HG02970 (cell line): ENCODE data around the gene AMOTL1.

Source experiments
- ATAC-seq: cut with Tn5 transposase; IDR thresholded peaks from one replicate; pipeline ENCODE4 v1.9.1; 2021; ENCODE audit warnings: mild to moderate bottlenecking, moderate library complexity, moderate number of reproducible peaks; ENCODE audit not compliant: unreplicated experiment, low FRiP score

Gene AMOTL1

DNA sequence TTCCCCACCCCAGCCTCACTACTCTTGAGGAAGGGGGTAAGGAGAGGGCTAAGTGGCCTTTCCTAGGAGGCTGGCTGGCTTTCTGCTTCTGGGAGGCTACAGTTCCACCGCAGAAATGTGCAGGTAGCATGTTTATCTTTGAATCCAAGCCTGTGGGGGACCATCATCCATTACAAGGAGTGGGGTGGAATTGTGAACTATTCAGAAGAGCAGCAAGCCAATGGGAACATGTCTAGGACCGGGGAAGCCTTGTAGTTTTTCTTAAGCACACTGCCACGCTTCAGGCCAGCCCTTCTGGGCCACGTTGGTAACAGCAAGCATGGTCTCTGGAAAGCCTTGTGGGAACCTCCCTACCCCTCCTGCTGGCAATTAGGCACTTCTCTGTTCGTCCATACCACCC, 100.3 kb downstream of the AMOTL1 start:
- ATAC-seq = no peak

DNA sequence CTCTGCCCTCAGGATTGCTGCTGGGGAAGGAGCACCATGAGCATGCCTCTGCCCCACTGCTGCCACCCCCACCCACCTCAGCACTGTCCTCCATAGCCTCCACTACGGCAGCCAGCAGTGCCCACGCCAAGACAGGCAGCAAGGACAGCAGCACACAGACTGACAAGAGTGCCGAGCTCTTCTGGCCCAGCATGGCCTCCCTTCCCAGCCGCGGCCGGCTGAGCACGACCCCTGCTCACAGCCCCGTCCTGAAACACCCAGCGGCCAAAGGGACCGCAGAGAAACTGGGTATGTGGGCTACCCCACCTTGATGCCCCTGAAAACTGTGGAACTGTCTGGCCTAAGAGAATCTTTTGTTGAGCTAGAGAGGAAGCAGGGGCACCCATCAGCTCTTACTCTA, 101.0 kb downstream of the AMOTL1 start:
- no peak for ATAC-seq

DNA sequence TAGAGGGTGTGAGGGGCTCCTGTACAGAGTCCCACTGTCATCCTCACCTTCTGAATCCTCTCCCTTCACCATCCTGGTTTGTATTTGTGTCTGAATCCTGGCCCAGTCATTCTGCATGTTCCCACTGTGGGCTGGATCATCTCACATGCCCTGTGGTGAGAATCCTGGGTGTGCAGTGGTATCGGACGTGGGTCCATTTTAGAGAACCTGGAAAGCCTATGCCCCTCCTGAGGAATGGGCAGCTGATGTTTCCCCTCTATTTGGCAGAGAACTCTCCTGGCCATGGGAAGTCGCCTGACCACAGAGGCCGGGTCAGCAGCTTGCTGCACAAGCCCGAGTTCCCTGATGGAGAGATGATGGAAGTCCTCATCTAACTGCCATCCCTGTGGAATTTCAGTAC, 102.3 kb downstream of the AMOTL1 start:
- ATAC-seq = no peak

DNA sequence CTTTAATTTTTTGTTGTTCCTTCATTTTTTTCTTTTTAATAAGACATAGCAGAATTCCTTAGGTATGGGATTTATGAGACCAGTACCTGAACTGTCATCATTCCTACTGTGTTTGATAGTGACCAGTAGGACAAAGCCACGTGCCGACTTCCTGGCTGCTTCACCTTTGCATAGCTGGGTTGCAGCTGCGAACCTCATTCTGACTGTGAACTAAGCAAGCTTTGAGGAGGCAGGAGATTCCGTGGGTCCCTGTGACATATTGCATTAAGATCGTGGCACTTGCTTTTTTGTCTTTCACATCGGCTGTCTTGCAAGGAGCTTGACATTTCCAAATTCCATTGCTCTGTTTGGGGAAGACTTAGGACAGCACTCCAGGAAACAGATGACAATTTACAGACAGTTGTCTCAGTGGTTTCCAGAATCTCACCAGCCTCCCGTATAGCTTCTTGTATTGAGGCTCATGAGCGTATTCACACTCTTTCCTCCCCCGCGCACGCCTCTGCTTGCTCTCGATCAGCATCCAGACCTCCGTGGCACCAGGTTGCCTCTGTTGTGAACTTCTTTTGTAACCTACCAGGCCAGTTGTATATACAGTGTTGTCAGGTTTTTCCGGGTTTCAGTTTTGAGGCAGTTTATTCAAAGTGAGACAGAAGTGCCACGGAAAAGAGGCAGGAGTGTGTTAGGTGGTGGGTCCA, 103.5 kb downstream of the AMOTL1 start:
- ATAC-seq = no peak

DNA sequence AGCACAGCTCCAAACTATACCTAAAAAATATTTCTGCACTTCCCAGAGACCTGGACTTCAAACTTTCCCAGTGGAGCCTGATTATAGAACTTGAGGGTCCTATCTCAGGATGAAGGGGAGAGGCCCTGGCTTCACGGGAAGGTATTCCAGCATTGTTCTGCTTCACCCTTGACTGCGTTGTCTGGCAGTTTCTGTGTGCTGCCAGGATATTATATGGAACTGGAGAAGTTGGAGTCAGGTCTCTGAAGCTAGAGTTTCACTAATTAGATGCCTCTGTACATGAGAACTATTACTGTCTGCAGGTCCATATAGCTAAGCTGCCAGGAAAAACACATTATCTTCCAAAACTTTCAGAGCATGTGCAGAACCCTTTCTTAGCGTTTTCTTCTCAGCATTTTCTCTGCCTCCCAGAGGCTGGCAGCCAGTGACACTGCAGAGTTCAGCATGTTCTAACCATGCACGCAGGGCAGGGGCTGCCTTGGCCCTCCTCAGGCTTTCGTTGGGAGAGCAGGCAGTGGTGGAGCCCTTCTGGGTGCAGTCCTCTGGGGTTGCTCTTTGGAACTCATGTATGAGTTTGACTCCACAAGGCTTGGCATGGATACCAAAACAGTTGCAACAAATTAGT, 105.9 kb downstream of the AMOTL1 start:
- no peak for ATAC-seq

DNA sequence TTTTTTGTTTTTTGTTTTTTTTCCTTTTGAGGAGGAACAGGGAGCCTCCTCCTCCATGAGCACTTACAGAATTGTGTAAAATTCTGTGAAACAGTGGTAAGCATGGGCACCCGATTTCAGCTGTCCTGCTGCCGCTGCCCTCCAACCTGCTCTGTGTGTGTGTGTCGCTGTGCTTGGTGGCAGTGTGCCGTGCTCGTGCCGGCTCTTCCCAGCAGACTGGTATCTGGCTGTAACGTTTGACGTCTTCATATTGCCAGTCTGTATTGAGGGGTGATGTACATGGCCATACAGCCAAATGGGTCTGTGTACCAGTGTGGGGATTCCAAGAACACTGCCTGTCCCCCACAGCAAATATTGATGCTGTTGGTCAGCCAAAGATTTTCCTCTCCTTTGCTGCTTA, 108.1 kb downstream of the AMOTL1 start:
- ATAC-seq = no peak

DNA sequence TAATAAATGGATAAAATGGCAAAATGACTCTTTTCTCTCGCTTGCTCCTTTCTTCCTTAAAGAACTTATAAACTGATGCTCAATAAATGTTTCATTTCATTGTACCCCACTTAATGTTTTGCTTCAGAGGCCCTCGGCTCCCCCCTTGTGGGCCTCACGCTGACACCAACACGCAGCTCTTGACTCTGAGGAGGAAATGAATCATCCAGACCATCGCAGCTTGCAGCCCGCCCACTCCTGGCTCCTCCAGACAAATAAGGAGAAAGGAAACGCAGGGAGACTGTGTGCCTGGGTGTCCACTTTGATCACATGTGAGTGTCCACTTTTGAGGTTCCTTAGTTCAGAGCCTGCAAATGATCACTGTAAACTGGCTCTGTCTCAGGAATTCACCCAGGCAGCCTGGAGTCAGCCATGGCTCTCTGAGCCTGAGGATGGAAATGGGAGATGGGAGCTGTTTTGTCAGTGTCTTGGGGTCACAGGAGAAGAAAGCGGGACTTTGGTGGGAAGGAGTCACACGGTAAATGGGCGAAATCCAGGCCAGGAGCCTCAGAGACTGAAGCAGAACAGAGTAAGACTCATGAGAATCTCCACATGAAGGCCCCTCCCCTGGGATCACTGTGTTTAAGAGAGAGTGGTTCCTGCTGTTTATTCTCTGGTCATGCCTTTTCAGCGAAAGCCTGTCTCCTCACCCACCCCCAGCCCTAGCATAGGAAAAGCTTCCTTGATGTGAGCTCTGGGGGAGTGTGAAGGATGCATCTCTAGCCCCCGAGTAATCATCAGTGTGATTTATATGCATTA, 108.7 kb downstream of the AMOTL1 start:
- ATAC-seq = no peak

DNA sequence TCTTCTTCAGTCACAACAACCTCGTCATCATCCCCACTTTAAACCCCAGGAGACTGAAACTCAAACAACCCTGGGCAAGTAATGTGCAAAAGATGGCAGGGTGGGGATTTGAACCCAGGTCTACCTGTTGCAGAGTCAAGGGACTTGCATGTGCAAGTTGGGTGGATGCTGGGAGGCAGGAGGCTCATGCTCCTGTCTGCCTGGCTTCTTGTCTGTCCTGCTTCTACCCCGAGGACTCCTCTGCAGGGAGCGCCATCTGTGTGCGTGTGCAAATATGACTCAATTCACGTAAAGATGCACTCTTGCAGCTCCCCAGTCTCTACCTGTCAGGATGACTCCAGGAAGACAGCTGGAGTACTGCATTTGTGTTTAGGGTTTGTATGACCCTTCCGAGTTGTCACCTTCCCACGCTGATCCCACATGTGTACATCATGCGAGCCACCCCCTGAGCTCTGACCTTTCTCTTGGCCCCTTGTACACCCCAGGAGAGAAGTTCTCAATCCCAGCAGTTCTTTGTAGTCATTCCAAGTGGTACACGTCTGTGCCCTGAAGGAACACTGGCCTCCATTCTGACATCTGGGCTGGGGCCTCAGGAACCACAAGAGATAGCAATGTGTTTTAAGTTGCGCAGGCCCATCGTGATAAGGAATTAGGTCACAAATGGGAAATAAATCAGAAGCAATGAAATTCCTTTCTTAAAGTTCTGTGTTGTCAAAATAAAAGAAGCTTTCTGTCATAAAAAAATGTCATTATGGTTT, 109.5 kb downstream of the AMOTL1 start:
- no peak for ATAC-seq

DNA sequence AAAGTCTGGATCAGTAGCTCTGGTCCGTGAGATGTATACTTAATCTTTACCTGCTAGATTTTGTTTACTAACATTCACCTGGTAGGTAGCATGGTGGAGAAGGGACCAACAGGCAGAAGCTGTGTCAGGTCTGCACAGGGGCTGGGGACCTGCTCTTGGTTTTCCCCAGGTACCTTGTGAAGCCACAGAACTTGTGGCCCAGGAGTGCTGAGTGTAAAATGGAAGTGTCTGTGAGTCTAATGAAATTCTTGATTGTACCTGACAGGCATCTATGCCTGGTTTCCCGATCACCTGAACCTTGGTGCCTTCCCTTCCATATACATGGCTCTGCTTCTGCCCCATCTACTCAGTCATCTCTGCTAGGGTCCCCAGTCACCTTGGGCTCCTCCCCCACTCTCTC, 110.8 kb downstream of the AMOTL1 start:
- no peak for ATAC-seq

DNA sequence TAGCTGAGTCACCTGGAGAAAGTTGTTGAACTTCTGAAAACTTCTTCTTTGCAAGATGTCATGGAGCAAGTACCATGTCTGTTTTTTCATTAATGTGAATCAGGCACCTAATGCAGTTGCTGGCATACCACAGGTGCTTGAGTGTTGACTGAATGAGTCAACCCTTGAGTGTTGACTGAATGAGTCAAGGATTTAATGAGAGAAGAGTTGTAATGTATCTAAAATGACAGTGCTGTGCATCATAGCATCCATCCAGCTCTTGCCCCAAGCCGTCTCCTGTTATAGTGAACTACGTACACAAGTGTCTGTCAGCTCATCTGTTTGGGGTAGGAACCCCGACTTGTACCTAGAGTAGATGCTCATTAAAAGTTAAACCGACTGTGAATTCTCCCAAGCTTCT, 112.1 kb downstream of the AMOTL1 start:
- ATAC-seq = no peak

DNA sequence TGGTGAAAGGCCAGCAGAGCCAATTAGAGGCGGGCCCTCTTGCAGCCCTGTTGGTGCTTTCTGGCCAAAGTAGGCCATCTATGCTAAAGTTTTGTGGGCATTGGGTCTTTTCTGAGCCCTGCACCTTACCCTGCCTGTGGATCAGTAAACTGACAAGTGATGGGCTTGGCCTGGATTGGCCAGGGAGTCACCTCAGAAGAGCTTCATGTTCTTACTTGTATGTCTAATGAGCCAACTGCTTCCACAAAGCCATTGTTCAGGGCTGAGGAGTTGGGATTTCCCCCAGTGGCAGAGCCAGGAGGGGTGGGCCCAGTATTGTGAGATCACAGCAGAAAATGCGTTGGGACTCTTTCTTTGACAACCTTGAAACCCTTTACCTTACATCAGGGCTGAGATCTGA, 114.8 kb downstream of the AMOTL1 start:
- ATAC-seq = no peak

DNA sequence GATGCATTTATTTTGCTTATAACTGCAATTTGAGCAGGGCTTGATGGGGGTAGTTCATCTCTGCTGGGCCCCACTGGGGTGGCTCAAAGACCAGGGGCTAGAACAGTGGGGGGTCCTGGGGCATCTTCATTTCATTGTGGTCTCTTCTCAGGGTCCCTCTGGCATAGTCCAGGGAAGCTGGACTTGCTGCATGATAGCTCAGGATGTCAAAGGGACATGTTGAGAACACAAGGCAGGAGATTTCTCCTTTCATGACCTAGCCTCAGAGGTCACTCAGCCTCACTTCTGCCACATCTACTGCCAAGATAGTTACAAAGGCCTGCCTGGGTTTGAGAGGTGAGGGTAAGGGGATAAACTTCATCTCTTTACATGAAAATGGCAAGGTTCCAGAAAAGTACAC, 115.7 kb downstream of the AMOTL1 start:
- no peak for ATAC-seq

DNA sequence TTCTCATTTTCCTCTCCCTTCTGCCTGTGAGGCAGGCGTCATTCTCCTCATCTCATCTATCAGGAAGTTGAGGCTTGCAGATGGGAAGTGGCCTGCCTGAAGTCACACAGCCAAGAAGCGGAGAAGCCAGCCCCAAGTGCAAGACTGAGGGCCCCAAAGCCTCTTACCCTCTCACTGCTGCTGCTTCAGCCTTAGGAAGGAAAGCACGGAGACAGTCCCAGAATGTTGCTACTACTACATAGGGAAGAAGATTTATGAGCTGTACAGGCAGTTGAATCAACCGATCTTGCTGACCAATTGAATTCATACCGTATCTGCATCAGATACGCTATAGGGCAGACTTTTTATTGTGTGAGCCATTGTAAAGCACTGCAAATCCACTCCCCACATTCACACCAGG, 116.2 kb downstream of the AMOTL1 start:
- ATAC-seq = no peak

DNA sequence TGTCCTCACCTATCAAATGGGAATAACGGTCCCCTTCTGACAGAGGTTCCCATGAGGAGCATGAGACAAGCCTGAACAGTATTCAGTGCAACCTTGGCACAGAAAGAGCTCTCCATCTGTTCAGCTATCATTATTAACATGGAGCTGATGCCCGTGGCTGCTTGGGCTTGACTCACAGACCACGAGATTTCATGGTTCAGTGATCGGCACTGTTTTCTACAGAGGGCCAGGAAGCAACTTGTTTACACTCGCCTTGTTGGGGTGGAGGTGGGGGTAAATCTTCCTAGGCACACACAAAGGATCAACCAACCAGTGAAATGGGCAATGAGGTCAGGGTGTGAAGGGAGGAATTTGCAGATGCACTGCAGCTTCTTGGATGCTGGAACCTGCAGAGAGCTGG, 117.0 kb downstream of the AMOTL1 start:
- no peak for ATAC-seq

DNA sequence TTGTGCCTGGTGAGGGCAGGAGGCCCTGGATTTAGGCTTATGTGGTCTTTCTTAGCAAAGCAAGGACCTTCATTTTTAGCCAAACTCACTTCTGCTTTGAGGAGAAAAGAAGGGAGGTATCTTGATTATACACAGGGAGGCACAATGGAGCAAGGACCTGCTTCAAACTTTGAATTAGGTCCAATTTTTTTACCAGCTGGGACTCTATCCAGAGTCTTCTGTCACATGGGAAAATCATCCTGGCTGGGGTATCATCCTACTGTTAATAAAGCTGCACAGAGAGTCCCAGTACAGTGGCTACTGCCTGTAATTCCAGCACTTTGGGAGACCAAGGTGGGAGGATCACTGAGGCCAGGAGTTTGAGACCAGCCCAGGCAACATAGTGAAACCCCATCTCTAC, 117.4 kb downstream of the AMOTL1 start:
- no peak for ATAC-seq

DNA sequence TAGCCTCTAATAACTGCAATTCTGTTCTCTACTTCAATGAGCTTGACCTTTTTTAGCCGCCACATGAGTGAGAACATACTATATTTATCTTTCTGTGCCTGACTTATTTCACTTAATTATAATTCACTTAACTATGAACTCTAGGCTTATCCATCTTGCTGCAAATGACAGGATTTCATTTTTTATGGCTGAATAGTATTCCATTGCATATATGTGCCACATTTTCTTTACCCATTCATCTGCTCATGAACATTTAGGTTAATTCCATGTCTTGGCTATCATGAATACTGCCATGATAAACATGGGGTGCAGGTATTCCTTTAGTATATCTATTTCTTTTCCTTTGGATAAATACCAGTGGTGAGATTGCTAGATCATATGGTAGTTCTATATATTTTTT, 120.0 kb downstream of the AMOTL1 start:
- ATAC-seq = no peak

DNA sequence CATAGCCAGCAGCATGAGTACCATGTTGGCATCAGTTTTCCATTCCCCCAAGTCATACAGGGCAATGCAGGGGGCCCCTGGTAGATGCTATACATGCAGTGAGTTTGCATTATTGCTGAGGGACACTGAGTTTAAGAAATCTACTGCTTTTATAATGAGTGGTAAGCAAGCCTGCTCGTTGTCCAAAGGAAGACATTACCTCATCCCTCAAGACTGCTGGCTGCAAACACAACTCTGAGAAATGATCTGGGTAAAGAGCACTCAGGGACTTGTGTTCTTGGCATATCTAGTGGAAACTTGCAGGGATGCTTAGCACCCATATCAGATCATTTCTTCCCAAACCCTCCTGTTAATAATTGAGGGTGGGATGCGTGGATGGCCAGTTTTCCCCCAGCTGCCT, 127.3 kb downstream of the AMOTL1 start:
- ATAC-seq = no peak

DNA sequence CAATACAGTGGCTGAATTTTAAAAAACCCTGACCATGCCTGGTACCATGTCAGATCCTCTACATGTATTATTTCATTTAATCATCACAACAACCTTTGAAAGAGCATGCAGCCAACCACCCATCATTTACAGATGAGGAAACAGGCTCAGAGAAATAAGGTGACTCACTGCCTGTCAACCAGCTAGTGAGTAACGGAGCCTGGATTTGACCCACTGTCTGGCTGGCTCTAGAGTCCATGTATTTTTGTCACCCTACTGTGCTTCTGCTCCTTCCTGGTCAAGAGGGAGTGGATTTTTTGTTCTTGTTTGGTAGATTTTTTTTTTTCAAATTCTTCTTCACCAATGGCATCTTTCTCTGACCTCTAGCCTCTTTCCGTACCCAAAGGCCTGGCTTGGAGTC, 127.8 kb downstream of the AMOTL1 start:
- no peak for ATAC-seq

DNA sequence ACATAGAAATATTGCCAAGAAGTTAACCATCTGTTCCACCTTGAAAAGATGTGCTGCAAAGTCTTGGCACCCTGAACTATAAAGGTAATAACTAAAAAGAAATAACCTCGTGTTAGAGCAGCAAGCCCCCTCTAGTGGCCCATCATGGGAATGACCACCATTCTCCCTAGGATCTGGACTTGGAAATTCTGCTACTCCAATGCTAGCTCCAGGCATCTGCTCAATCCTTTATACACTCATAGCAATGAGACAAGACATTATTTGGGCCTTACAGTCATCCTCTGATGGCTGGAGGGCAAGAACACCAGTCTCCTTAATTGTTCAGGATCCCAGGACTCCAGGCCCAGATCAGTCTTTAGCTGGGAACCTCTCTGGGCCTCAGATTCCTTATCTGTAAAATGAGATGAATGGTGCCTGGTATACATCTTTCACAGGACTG, 129.2 kb downstream of the AMOTL1 start:
- ATAC-seq = no peak

DNA sequence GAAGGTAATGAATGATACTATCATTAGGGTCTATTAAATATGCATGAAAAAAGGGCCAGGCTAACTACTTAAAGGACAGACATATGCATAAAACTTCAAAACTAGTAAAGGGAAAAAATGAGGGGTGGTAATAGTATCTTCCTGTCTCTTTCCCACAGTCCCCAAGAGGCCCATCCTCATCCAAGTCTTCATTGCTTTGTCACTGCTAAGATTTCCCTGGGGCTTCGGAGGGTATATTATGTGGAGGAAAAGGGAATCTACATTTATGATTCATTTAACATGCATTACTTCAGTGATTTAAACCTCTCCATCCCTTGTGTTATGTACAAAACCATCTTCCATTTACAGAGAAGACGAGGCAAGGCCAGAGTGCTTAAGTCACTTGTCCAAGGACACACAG, 139.1 kb downstream of the AMOTL1 start:
- ATAC-seq = no peak

DNA sequence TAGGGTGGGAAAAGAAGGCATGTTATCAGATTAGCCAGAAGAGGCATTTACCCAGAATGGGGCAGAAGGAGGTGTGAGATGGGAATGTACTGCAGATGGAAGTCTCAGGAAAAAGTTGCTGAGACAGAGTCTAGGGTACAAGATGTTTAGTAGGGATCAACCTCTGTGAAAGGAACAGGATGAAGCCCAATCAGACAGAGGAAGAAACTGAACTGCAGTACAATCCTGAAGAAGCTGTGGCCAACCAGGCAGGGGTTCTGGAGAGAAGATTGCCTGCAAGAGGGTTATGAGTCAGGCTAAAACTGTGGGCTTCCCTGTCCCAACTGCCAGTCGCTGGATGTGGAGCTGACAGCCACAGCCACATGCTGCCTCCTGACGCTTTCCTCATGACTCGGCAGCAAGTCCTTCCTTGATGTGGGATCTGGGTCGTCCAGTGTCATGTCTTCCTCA, 141.2 kb downstream of the AMOTL1 start:
- ATAC-seq = no peak
